Right lobe of liver (tissue), 6 donors: Measurements from ENCODE around the gene PTPRU. TPM values are rescaled to one million over a fixed set of nuclear protein-coding genes. Genes with fewer than 3 reads are reported as not detected.

ENCODE experiments used
- ATAC-seq, 4 donors: fragments of 200-7000 bp; cut with Tn5 transposase; one replicate each; pipeline ENCODE4 v1.9.1; 2020; ENCODE audit warnings: mild to moderate bottlenecking in 4 of 4, moderate library complexity in 4 of 4
- DNase-seq, 3 donors: peaks; one replicate each; pipeline ENCODE4 v3.0.0-alpha.2; 2020
- H3K27ac ChIP-seq, 3 donors: fragments of 200-600 bp; one replicate each; pipeline ENCODE4 v1.8.0; 2022
- H3K27me3 ChIP-seq, 2 donors: fragments of 200-600 bp; one replicate each; pipeline ENCODE4 v1.8.0; 2022
- H3K36me3 ChIP-seq, 4 donors: fragments of 200-600 bp; sonication (generic) in 1 of 4; one replicate each; pipeline versions ENCODE4 v1.5.1 to v1.8.0; 2017 to 2022; ENCODE audit warnings: control low read depth in 1 of 4
- H3K4me1 ChIP-seq, 4 donors: fragments of 200-600 bp; sonication (generic) in 1 of 4; one replicate each; pipeline versions ENCODE4 v1.5.1 to v1.8.0; 2017 to 2022; ENCODE audit warnings: control low read depth in 1 of 4
- H3K4me3 ChIP-seq, 3 donors: fragments of 200-600 bp; one replicate each; pipeline ENCODE4 v1.8.0; 2022
- H3K9me3 ChIP-seq, 4 donors: fragments of 200-600 bp; sonication (generic) in 1 of 4; one replicate each; pipeline versions ENCODE4 v1.5.1 to v1.8.0; 2017 to 2022; ENCODE audit warnings: control low read depth in 1 of 4
- POLR2A ChIP-seq: fragments of 450-650 bp; IDR thresholded peaks from one replicate; pipeline ENCODE4 v1.6.1; 2017; ENCODE audit warnings: antibody characterized with exemption, mild to moderate bottlenecking
- WGBS: methylation state at CpG from one replicate; pipeline ENCODE4 v1.1.6; 2018; ENCODE audit warnings: low coverage, low lambda C conversion rate; ENCODE audit not compliant: insufficient coverage; ENCODE audit errors: missing lambda C conversion rate; 5-methylcytosine and 5-hydroxymethylcytosine counted together
- intact Hi-C, 2 donors: fragments of 100-400 bp; cut with DNase I; formaldehyde crosslinking; loops; one replicate each; pipeline versions ENCODE4 v1.11.2 to v1.14.1; 2022
- total RNA-seq, 6 experiments: library from RNA; depleted of rRNA in 2 of 6; stranded (reverse); fragments of >200 nt in 2 of 6; fragmentation: NEBNext Ultra II Directional in 3 of 6; extraction: Animal tissue kit (Norgen Biotek cat#: 25700) in 3 of 6; gene quantifications; one replicate each; pipeline versions ENCODE4 v1.1.0 to v1.2.4, GENCODE V29; 2016 to 2023
- TF ChIP-seq, protein P1 (sequence below), 4 donors: fragments of 200-600 bp in 3 of 4; fragments of 450-650 bp in 1 of 4; IDR thresholded peaks; one replicate each; pipeline versions ENCODE4 v1.5.1 to v1.8.0; 2016 to 2022; ENCODE audit warnings: antibody characterized with exemption in 4 of 4, mild to moderate bottlenecking in 2 of 4
- donor health status: DM: no; HTN: yes; CAD: no.
- donor health status: DM: no; HTN: no; CAD: no.
- donor health status: DM: no; HTN: no; CAD: no.
- donor health status: DM: no; HTN: yes; CAD: no.
- donor health status: DM: no; HTN: yes; CAD: no.

The PTPRU gene
- total RNA-seq, 6 experiments from 2014 or later = 4.8 to 22.3 (median 14.5) TPM

DNA sequence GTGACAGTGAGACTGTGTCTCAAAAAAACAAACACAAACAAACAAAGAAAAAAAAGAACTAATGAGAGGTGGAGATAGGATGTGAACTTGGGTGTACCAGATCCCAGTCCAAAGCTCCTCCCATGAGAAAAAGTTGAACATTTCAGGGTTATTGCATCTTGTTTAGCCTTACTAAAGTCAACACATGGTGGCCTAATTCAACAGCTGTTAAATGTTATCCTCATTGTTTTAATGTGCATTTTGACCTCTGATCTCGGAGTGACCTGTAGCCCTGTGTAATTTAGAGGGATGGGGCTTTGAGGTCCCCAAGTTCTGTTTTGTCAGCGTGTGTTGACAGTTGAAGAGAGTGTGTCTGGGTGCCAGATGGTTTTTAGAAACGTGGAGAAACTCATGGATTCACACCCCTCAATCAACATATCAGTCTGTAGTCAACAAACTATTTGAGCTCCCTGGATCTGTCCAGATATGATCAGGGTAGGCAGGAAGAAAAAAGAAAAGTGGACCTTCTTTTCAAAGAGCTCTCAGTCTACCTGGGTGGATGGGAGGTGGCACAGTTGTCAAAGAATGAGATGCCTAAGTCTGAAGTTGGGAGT is 34.7 kb downstream of the PTPRU start:
- ATAC-seq (no peak), DNase-seq (no peak)
- H3K9me3 ChIP-seq = no peaks in the 10 kb centered on the region
- no peak overlapping the region for H3K27ac ChIP-seq
- intact Hi-C loops = no loop called here
- TF ChIP-seq POLR2A = no peak
- TF ChIP-seq, protein P1, sequence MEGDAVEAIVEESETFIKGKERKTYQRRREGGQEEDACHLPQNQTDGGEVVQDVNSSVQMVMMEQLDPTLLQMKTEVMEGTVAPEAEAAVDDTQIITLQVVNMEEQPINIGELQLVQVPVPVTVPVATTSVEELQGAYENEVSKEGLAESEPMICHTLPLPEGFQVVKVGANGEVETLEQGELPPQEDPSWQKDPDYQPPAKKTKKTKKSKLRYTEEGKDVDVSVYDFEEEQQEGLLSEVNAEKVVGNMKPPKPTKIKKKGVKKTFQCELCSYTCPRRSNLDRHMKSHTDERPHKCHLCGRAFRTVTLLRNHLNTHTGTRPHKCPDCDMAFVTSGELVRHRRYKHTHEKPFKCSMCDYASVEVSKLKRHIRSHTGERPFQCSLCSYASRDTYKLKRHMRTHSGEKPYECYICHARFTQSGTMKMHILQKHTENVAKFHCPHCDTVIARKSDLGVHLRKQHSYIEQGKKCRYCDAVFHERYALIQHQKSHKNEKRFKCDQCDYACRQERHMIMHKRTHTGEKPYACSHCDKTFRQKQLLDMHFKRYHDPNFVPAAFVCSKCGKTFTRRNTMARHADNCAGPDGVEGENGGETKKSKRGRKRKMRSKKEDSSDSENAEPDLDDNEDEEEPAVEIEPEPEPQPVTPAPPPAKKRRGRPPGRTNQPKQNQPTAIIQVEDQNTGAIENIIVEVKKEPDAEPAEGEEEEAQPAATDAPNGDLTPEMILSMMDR (IDR thresholded peaks at IDR 0.05) = no peak
- 30% methylated on average over 3 of the region's 3 CpGs for WGBS
- H3K27me3 ChIP-seq = no peaks in the 10 kb centered on the region
- no peak overlapping the region for H3K4me3 ChIP-seq
- H3K4me1 ChIP-seq = peaks cover 0 to 8% (median 0%) of the 10 kb centered on the region in 4 donors
- H3K36me3 ChIP-seq = no peaks in the 10 kb centered on the region

DNA sequence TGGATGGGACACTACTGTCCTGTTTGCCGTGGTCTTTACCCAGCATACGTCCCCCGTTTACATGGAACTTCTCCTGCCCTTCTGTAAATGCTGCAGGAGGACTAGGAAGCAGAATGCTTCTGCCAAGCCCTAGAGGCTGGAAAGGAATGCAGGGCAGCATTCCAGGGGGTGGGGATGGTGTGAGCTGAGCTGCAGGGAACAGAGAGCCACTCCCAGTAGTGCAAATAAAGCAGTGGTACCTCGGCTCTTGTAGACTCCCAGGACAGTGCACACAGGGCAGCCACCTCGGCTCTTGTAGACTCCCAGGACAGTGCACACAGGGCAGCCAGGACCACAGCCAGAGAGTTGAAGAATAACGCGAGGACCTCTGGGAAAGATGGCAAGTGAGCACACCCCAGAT is 35.4 kb downstream of the PTPRU start:
- intact Hi-C loops = no loop called here
- Histone ChIP-seq H3K4me1 (peaks cover 0 to 8% (median 0%) of the 10 kb centered on the region in 4 donors), H3K27me3 (no peaks in the 10 kb centered on the region), H3K36me3 (no peaks in the 10 kb centered on the region), H3K9me3 (no peaks in the 10 kb centered on the region), H3K27ac (no peak overlapping the region), H3K4me3 (no peak overlapping the region)
- WGBS = 32% methylated on average over 7 of the region's 7 CpGs
- peak; percentile 81 to 96 (median 92) for ATAC-seq
- TF ChIP-seq, protein P1 (IDR thresholded peaks at IDR 0.05) = no peak
- no peak for TF ChIP-seq POLR2A
- DNase-seq = peak; percentile 63 to 75 (median 66)

GRCh38 chr1:29272147-29272907 is 36.0 kb downstream of the PTPRU start:
- no peak for TF ChIP-seq POLR2A
- TF ChIP-seq, protein P1 (IDR thresholded peaks at IDR 0.05) = no peak
- intact Hi-C loops = no loop called here
- Histone ChIP-seq H3K27ac (no peak overlapping the region), H3K4me3 (no peak overlapping the region), H3K9me3 (no peaks in the 10 kb centered on the region), H3K27me3 (no peaks in the 10 kb centered on the region), H3K36me3 (no peaks in the 10 kb centered on the region), H3K4me1 (peaks cover 0 to 8% (median 0%) of the 10 kb centered on the region in 4 donors)
- WGBS = 94% methylated on average over 2 of the region's 6 CpGs
- DNase-seq (peak in 1 of 3 donors; percentile 23), ATAC-seq (no peak)

- TF ChIP-seq POLR2A = no peak
- TF ChIP-seq, protein P1 (IDR thresholded peaks at IDR 0.05) = no peak
These were observed 39.1 kb downstream of the PTPRU start for GRCh38 chr1:29275435-29275834.

More at GRCh38 chr1:29275435-29275834, 39.1 kb downstream of the PTPRU start:
- DNase-seq (peak in 1 of 3 donors; percentile 26), ATAC-seq (no peak)
- WGBS = 90% methylated on average over 7 of the region's 14 CpGs
- no peaks in the 10 kb centered on the region for H3K9me3 ChIP-seq
- no peaks in the 10 kb centered on the region for H3K27me3 ChIP-seq
- H3K27ac ChIP-seq = no peak overlapping the region
- H3K36me3 ChIP-seq = no peaks in the 10 kb centered on the region
- intact Hi-C loops = no loop called here
- peaks cover 0 to 8% (median 0%) of the 10 kb centered on the region in 4 donors for H3K4me1 ChIP-seq
- no peak overlapping the region for H3K4me3 ChIP-seq
